Activated naive CD8-positive, alpha-beta T cell treated with anti-CD3 and anti-CD28 coated beads, Interleukin-2, amount 50 U/mL, for 24 hours (primary cell): ENCODE results near the gene DNAH8.

Experiments used
- ATAC-seq: fragments of 150-1000 bp; cut with Tn5 transposase; one replicate; pipeline ENCODE4 v1.10.0; 2021
- DNase-seq: peaks from one replicate; pipeline ENCODE4 v3.0.0; 2021
- H3K27ac Mint-ChIP-seq: one replicate; pipeline ENCODE4 v1.8.0; 2021; ENCODE audit warnings: mild to moderate bottlenecking, mixed read lengths
- H3K27me3 Mint-ChIP-seq: one replicate; pipeline ENCODE4 v1.8.0; 2021; ENCODE audit warnings: mixed read lengths
- H3K36me3 Mint-ChIP-seq: one replicate; pipeline ENCODE4 v1.8.0; 2021; ENCODE audit warnings: low read depth, mixed read lengths
- H3K4me1 Mint-ChIP-seq: one replicate; pipeline ENCODE4 v1.8.0; 2021; ENCODE audit warnings: mixed read lengths
- H3K4me3 Mint-ChIP-seq: one replicate; pipeline ENCODE4 v1.8.0; 2021; ENCODE audit warnings: mild to moderate bottlenecking, moderate library complexity, mixed read lengths
- H3K9me3 Mint-ChIP-seq: one replicate; pipeline ENCODE4 v1.8.0; 2021; ENCODE audit warnings: mixed read lengths

The DNAH8 gene

DNA sequence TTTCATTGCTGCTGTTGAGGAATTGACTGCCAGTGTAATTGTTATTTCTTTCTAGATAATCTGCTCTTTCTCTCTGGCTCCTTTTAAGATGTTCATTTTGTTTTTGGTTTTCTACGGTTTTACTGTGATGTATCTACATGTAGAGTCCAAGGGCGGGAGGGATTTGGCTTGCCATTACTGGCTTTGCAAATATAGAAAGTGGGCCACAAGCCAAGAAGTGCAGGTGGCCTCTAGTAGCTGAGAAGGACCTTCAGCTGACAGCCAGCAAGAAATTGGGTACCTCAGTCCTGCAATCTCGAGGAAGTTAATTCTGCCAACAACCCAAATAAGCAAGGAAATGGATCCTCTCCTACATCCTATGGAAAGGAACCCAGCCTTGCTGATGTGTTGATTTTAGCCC is 290.7 kb downstream of the DNAH8 start:
- Mint-ChIP-seq H3K27me3 (peaks cover 46% of the 10 kb centered on the region), H3K36me3 (no peaks in the 10 kb centered on the region), H3K4me3 (no peak overlapping the region), H3K4me1 (no peaks in the 10 kb centered on the region), H3K9me3 (no peaks in the 10 kb centered on the region), H3K27ac (no peak overlapping the region)
- ATAC-seq, result no peak
- DNase-seq, result no peak

DNA sequence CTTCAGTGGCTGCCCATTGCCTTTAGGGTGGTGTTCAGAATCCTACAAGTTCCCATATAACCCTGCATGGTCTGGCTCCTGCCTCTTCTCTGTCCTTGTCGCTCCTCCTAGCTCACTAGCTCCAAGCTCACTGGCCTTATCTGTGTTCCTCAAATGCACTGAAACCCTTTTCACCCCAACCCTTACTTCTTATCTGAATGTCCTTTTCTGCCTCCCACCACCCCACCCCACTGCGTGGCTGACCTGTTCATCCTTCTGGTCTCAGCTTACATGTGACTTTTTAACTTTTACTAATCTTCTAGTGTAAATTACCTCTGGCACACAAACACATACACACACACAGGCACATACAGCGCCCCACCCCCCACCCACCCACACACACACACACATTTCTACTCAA is 292.5 kb downstream of the DNAH8 start:
- Mint-ChIP-seq H3K9me3 (no peaks in the 10 kb centered on the region), H3K4me1 (no peaks in the 10 kb centered on the region), H3K4me3 (no peak overlapping the region), H3K36me3 (no peaks in the 10 kb centered on the region), H3K27me3 (peaks cover 43% of the 10 kb centered on the region), H3K27ac (no peak overlapping the region)
- DNase-seq (no peak), ATAC-seq (no peak)

DNA sequence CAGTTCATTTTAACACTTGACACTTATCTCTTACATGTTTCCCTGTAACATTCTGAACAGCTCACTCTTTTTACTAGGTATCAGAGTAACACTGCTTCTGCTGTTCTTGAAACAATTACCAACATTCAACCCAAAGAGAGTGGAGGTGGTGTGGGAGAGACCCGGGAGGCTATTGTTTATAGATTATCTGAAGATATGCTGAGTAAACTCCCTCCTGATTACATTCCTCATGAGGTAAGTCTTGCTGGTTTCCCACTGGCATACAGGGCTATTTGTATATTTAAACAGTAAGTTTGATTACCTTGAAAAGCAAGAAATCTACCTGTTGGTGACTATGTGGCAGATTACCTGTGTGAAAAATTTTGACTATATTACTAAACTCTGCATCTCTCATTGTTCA is 293.6 kb downstream of the DNAH8 start:
- DNase-seq, result no peak
- no peak overlapping the region for H3K4me3 Mint-ChIP-seq
- ATAC-seq, result no peak
- H3K27ac Mint-ChIP-seq, result no peak overlapping the region
- no peaks in the 10 kb centered on the region for H3K36me3 Mint-ChIP-seq
- peaks cover 45% of the 10 kb centered on the region for H3K27me3 Mint-ChIP-seq
- H3K9me3 Mint-ChIP-seq, result no peaks in the 10 kb centered on the region
- H3K4me1 Mint-ChIP-seq, result no peaks in the 10 kb centered on the region

DNA sequence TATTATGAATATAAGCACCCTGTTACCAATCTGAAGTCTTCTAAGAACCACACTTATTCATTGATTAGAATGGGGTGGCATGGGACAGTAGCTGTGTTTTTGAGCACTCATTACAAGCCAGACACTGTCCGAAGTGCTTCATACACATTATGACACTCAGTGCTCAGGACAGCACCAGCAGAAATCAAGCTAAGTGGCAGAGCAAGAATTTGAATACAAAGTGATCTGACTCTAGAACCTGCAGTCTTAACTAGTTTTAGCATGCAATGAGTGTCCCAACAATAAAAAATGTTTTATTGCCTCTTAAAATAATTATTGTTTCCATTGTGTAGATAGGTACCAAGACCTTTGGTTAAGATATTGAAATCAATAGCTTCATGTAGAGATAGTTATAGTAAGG is 294.4 kb downstream of the DNAH8 start:
- Mint-ChIP-seq H3K27ac (no peak overlapping the region), H3K36me3 (no peaks in the 10 kb centered on the region), H3K27me3 (peaks cover 44% of the 10 kb centered on the region), H3K4me3 (no peak overlapping the region), H3K9me3 (no peaks in the 10 kb centered on the region), H3K4me1 (no peaks in the 10 kb centered on the region)
- no peak for DNase-seq
- ATAC-seq, result no peak

DNA sequence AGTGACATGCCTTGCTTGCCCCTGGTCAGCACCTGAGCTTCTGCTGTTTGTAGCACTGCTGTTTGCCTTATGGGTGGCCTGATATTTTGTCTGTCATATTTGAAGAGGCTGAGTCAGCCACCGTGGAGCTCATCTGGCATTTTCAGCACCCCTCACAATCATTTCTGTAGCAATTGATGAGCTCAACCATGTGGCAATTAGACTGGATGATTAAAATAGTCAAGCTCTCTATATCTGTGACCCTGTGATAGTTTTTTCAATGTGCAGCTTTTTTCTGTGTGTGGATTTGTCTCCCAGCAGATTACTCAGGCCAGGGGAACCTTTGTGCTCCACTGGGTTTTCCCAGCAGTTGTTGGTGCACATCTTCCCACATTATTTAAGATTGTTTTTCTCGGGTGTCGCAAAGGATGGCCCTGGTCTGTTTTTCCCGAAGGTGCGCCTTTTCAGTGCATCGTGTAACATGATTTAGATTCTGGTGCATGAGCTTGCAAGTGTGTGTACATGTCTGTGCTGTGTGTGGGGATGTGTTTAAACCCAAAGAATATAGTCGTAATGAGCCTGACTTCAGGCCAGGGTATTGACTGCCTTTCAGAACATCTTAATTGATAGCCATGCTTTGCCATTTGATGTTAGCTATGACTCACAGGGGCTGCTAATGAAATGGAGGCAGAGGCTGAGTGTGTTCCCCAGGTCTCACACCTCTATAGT is 301.9 kb downstream of the DNAH8 start:
- DNase-seq, result no peak
- H3K27me3 Mint-ChIP-seq, result peaks cover 10% of the 10 kb centered on the region
- H3K9me3 Mint-ChIP-seq, result no peaks in the 10 kb centered on the region
- H3K4me3 Mint-ChIP-seq, result no peak overlapping the region
- no peak for ATAC-seq
- H3K4me1 Mint-ChIP-seq, result no peaks in the 10 kb centered on the region
- no peak overlapping the region for H3K27ac Mint-ChIP-seq
- H3K36me3 Mint-ChIP-seq, result no peaks in the 10 kb centered on the region

DNA sequence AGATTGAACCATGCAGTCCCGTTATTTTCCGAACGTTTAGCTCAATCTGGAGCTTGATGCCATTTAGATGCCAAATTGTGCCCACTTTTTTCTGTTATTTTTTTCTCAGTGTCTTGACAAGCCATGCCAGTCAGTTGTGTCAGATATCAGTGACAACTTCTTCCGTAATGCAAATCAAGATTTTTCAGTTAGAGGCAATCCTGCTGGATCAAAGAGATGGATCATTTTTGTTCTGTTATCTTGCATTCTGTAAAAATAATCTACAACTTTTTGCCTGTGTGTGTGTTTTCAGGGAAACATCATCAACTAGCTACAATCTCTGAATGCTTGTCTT is 302.4 kb downstream of the DNAH8 start:
- DNase-seq, result no peak
- Mint-ChIP-seq H3K4me3 (no peak overlapping the region), H3K36me3 (no peaks in the 10 kb centered on the region), H3K27me3 (peaks cover 8% of the 10 kb centered on the region), H3K27ac (no peak overlapping the region), H3K4me1 (no peaks in the 10 kb centered on the region), H3K9me3 (no peaks in the 10 kb centered on the region)
- no peak for ATAC-seq

DNA sequence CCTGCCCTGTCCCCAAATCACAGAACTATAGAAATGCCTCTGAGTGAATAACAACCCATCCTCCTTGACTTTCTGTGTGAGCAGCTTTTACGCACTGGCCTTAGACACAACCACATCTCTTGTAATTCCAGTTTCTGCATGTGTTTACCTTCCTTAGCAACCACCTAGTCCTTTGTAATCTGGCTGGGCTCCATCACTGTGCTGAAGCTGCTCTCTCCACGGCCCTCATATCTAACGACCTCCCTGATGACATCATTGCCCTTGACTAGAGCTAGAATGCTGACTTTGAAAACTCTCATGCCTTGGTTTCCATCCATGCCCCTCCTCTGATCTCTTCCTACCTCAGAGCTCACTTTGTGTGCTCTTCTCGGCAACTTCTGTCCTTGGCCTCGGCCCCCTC is 303.0 kb downstream of the DNAH8 start:
- Mint-ChIP-seq H3K4me3 (no peak overlapping the region), H3K27ac (no peak overlapping the region), H3K36me3 (no peaks in the 10 kb centered on the region), H3K9me3 (no peaks in the 10 kb centered on the region), H3K4me1 (no peaks in the 10 kb centered on the region), H3K27me3 (peaks cover 8% of the 10 kb centered on the region)
- ATAC-seq (no peak), DNase-seq (no peak)

DNA sequence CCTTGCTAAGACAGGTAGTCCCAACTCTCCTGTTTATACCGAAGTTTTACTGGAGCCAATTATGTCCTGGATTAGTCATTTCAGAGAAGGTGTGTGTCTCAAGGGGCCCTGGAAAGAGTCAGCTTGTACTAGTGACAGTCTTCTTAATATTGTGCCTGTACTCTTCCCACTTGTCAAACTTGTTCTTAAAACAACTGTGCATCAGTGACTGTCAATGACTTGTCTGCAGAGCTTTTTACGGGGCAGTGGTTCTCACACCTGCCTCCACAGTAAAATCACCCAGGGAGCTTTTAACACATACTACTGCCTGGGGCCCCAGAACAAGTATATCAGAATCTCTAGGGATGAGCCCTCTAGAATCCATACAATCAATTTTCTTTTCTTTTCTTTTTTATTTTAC is 305.0 kb downstream of the DNAH8 start:
- no peaks in the 10 kb centered on the region for H3K36me3 Mint-ChIP-seq
- no peak overlapping the region for H3K4me3 Mint-ChIP-seq
- no peak for ATAC-seq

DNA sequence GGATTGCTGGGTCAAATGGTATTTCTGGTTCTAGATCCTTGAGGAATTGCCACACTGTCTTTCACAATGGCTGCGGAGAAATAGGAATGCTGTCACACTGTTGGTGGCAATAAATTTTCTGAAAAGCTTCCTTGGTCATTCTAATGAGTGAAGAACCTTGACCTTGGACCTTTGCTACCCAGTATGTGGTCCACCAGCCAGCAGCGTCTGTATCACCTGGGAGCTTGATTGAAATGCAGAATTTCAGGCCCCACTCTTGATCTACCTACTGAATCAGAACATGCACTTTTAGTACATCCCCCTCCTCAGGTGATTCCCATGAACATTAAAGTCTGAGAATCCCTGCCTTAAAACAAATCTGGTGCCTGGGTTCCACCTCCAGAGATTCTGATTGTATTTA is 305.9 kb downstream of the DNAH8 start:
- Mint-ChIP-seq H3K36me3 (no peaks in the 10 kb centered on the region), H3K4me1 (no peaks in the 10 kb centered on the region), H3K27ac (no peak overlapping the region), H3K4me3 (no peak overlapping the region), H3K27me3 (peaks cover 6% of the 10 kb centered on the region), H3K9me3 (no peaks in the 10 kb centered on the region)
- no peak for ATAC-seq
- no peak for DNase-seq

More for the DNA sequence above, 305.0 kb downstream of the DNAH8 start:
- Mint-ChIP-seq H3K27ac (no peak overlapping the region), H3K4me1 (no peaks in the 10 kb centered on the region), H3K27me3 (peaks cover 6% of the 10 kb centered on the region), H3K9me3 (no peaks in the 10 kb centered on the region)
- DNase-seq, result no peak

DNA sequence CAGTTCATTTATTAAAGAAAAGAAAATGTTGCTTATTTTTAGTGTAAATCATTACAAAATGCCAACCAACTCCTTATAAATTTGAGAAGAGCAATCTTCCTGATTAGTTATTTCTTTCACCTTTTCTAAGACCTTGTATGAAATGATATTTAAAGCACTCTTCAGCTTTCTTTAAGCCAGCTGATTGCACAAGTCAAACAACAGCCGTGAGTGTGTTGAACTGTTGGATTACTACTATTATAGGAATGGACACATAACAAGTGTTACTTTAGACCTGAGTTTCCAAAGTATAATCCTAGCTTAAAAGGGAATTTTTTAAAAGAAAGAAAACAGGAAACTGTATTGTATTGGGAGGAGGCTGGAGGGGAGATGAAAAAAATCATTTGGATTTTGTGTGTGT is 306.7 kb downstream of the DNAH8 start:
- Mint-ChIP-seq H3K4me1 (no peaks in the 10 kb centered on the region), H3K4me3 (no peak overlapping the region), H3K36me3 (no peaks in the 10 kb centered on the region), H3K27ac (no peak overlapping the region), H3K27me3 (peaks cover 13% of the 10 kb centered on the region), H3K9me3 (no peaks in the 10 kb centered on the region)
- DNase-seq, result no peak
- no peak for ATAC-seq

DNA sequence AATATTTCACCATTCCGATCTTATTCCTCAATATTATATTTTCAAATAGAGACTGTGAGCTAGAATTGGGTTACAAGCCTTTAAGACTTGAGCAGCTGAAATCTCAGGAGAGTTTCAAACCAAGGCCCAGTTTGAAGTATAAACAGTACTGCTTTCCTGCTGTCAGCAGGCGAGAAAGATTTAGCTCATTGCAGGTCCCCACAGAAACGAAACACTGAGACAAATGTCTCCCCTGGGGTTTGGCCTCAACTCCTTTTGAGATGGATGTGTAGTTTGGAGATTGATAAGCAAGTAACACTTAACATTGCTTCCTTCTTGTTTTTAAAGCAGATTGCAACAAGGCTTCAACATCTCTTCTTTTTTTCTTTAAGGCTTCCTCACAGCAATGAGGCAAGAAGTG is 311.1 kb downstream of the DNAH8 start:
- Mint-ChIP-seq H3K4me1 (no peaks in the 10 kb centered on the region), H3K27me3 (peaks cover 34% of the 10 kb centered on the region), H3K27ac (no peak overlapping the region), H3K4me3 (no peak overlapping the region), H3K36me3 (no peaks in the 10 kb centered on the region), H3K9me3 (no peaks in the 10 kb centered on the region)
- DNase-seq (no peak), ATAC-seq (no peak)

DNA sequence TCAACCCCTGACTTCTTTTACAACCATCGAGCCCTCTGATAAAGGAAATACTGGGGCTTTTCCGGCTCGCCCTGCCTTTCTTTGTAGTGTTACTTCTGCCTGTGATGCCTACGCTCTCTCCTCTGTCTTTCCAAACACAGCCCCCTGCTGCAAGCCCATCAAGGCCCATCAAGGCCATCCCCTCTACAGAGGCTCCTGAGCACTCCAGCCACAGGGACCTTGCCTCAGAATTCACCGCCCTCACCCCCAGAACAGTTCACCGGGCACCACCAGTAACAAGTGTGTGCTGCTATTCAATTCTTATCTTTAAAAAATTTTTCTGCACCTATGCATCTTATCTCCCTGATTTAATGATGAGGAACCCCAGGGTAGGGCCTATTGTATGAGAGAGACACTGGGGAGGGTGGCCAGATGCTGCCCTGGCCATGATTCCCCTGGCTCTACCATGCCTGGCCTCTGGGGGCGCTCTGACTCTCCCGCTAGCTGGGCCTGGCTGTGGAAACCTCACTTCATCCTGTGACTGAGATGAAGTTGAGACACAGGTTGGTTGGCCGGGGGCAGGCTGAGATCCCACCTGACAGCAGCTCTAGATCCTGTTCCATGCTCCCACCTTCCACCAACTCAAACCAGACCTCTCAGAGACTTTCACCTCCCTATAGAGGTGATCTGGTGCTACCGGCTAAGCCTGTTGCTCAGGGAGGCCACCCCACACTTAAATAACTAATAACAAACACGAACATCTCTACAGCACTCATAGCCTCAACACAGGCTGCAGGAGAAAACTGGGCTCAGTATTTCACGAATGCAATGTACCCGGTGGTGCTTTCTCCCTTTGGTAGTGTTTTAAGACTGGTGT is 314.3 kb downstream of the DNAH8 start:
- H3K4me3 Mint-ChIP-seq, result no peak overlapping the region
- peaks cover 42% of the 10 kb centered on the region for H3K27me3 Mint-ChIP-seq
- DNase-seq (peak; percentile 73), ATAC-seq (peak; percentile 86)
- no peaks in the 10 kb centered on the region for H3K4me1 Mint-ChIP-seq
- no peaks in the 10 kb centered on the region for H3K36me3 Mint-ChIP-seq
- no peaks in the 10 kb centered on the region for H3K9me3 Mint-ChIP-seq
- no peak overlapping the region for H3K27ac Mint-ChIP-seq

DNA sequence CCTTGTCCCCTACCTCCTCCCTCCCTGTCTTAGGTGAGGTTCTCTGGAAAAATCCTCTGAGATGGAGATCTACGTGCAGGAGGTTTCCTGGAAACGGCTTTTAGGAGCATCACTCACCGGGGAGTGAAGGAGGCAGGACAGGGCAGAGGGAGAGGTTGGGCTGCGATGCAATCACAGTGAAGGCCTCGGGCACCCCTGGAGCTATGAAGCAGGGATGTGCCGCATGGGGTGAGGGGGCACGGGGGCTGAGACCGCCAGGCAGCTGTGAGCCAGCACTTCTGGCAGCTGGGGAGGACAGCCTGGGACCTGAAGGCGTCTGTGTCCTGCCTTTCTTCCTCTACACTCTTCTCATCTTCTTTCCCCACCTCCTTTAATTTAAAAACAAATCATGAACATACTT is 320.6 kb downstream of the DNAH8 start:
- no peak overlapping the region for H3K4me3 Mint-ChIP-seq
- DNase-seq (no peak), ATAC-seq (no peak)
- H3K9me3 Mint-ChIP-seq, result no peaks in the 10 kb centered on the region
- no peaks in the 10 kb centered on the region for H3K36me3 Mint-ChIP-seq
- no peak overlapping the region for H3K27ac Mint-ChIP-seq
- H3K27me3 Mint-ChIP-seq, result peaks cover 62% of the 10 kb centered on the region
- H3K4me1 Mint-ChIP-seq, result peaks cover 14% of the 10 kb centered on the region

DNA sequence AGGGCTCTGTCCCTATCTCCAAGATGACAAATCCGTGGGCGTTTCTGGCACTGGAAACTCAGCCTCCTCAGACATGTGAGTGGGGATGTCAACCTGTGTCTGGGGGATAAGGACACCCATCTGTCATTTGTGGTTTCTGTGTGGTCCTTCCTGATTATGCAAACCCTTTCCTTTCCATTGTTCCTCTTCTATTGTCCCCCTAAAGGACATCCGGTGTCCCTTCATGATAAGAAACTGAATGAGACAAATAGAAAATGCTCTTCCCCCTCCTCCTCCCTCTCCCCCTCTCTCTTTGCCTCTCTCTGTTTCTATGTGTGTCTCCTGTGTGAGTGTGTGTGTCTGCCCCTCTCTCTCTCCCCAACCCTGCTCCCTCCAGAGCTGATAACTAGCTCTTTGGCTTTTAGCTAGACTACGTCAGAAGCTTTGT is 322.0 kb downstream of the DNAH8 start:
- no peak for DNase-seq
- Mint-ChIP-seq H3K27ac (no peak overlapping the region), H3K4me1 (peaks cover 20% of the 10 kb centered on the region), H3K4me3 (no peak overlapping the region), H3K27me3 (peaks cover 62% of the 10 kb centered on the region), H3K9me3 (no peaks in the 10 kb centered on the region), H3K36me3 (no peaks in the 10 kb centered on the region)
- peak; percentile 49 for ATAC-seq

DNA sequence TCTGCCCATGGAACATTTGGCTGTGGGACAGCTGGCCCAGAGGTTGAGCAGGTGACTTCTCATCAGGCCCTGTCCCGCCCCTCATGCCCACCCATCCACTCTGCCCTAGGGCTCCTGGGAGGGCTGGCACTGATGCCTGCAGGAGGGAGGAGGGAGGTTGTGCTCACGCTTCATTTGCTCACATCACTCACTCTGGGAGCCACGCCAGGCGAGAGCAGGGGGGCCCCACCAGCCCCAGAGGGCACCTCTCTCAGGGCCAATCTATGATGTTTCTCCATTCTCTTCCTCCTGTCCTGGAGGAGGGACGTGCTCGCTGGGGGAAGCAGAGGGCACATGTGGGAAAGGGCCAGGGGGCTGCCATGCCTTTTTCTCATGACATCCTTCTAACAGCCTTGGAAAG is 322.6 kb downstream of the DNAH8 start:
- ATAC-seq (no peak), DNase-seq (no peak)
- Mint-ChIP-seq H3K4me3 (no peak overlapping the region), H3K4me1 (peaks cover 20% of the 10 kb centered on the region), H3K9me3 (no peaks in the 10 kb centered on the region), H3K27ac (no peak overlapping the region), H3K36me3 (no peaks in the 10 kb centered on the region), H3K27me3 (peaks cover 64% of the 10 kb centered on the region)
